Limb (tissue), 2 donors: ENCODE measurements around the gene LDLRAD4.

Experiments used
- DNase-seq, 2 donors: peaks; one replicate each; pipeline ENCODE4 v3.0.0-alpha.2; 2016; ENCODE audit errors: extremely low spot score in 2 of 2

Gene LDLRAD4

GRCh38 chr18:13545514-13545913 lies 327.0 kb downstream of the LDLRAD4 start:
- no peak for DNase-seq

DNA sequence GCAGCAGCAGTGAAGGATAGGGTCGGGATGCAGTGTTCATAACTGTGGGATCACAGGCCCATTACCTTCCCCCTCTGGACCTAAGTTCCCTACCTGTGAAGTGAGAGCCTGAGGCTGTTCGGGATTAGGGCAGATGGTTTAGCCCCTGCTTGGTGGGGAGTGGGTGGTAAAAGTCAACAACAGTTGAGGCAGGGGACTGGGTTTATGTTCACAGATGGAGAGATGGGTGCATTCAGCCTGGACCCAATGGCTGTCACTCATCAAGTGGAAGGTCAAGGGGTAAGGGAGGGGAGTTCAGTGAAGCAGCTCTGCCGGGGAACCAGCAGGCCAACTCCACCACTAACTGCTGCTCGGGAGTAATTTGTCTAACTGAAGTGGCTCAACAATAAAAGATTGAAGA lies 327.4 kb downstream of the LDLRAD4 start:
- DNase-seq = no peak

GRCh38 chr18:13546638-13547037 lies 328.1 kb downstream of the LDLRAD4 start:
- no peak for DNase-seq

GRCh38 chr18:13547347-13547746 lies 328.8 kb downstream of the LDLRAD4 start:
- no peak for DNase-seq

DNA sequence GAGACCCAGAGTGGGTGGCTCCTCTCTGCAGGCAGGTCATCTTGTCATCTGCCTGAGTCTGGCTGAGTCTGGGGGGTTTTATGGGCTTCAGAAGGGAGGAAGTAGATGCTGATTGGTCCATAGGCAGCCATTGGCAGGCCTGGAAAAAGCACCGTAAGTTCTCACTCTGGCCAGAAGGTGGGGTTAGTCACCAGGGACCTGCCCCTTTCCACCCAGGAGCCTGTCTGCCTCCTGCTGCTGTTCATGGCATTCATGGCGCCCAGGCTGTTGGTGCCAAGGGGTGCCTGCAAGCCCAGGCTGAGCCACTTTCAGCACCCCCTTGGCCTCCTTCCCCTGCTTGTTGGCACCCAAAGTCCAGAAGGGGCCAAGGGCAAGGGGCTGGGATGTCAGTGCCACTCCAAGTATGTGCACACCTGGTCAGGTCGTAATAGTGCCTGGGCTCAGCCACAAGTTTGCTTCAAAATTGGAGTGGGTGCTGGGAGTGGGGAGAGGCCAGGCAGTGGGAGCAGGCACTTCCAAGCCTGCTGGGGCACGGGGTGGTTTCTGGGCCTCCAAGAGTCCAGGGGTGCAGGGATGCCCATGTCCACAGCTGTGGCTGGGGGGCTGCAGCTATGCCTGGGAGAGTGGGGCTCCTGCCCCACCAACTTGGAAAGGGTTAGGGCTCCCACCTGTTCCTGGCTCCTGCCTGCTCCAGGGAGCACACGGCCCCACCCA lies 329.7 kb downstream of the LDLRAD4 start:
- no peak for DNase-seq

DNA sequence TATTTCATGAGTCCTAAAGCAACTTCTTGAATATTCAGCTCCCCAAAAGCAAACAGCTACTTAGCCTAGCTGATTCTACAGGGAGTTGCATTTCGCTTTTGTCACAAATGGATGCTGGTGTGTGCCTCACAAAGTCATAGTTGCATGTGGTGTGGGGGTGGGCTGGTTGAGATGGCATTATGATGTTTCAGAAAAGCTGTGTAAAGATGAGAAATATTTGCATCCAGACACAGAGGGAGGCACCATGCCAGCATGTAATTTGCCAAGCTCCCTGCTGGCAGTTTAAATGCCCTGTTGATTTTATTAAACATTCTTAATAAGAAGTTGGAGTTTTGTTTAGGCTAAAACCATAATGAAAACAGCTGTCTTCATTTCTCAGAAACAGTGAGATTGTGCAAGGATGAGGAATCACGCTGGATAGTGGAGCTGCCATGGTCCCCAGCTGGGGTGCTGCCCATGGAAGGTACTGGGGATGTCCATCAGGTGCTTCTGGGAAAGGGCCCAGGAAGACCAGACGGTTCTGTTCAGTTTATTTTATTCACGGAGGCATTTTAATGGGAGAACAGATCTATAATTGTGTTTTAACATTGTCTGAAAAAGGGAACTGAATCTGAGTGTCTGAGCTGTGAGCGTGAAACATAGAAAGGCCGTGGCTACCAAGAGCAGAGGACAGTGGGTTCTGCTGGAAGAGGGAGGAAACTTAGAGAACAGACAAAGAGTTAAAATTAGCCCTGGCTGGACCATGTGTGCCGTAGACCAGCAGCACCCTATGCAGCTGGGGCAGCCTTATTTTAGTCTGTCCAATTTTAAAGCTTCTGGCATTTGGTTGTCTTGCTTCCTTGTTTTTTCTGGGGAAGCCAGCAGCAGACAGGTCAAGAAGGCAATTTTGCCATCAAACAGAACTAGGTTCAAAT lies 330.7 kb downstream of the LDLRAD4 start:
- no peak for DNase-seq

DNA sequence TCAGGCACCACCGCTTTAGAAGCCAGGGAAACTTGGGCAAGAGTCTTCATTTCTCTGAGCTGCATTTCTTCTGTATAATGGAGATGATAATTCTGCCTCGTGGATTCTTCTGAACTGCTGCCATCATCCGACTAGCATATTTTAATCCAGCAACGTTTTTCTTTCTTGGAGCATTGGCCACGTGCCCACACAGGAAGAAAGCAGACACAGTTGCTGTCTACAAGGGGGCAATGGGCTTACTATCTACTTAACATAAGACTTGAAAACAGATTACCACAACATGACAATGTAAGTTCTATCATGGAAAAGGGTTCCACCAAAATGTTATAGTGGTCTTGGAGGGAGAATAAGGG lies 331.3 kb downstream of the LDLRAD4 start:
- peak in 1 of 2 donors; percentile 51 for DNase-seq

DNA sequence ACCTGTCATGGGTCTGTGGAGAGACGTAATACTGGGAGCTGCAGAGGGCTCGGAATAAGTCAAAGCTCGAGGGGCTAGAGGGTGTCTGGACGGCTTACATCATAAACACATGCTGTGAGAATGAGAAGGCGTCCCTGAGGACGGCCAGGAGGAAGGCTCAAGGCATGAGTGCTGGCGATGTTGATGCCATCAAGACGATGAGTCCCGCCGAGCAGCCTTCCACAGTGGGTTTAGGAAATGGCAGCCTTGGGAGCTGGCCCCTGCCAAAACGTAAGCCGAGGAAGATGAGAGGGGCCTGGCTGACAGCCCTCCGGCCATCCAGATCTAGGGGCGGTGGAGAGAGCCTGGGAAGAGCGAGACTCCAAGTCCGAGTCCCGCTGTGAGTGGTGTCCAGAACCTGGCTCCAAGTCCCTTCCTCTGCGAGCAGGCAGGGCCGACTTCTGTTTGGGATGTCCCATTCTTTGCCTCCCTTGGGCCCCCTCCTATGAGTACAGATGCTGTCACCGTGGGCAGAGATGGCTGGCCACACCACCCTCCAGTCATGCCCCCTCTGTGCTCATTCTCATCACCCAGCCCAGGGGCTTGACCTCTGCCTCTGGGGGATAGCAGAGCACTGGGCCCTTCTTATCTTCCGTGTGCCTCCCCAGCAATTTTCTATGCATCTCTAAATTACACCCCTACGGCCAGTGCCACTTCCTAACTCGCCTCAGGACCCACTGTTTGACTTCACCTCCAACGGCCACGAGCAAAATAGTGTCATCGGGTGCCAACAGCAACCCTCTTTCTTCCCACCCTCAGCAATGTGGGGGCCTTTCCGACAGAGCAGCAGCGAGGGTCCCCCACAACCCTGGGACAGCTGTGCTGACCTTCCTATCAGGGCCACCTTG lies 332.1 kb downstream of the LDLRAD4 start:
- DNase-seq = no peak

DNA sequence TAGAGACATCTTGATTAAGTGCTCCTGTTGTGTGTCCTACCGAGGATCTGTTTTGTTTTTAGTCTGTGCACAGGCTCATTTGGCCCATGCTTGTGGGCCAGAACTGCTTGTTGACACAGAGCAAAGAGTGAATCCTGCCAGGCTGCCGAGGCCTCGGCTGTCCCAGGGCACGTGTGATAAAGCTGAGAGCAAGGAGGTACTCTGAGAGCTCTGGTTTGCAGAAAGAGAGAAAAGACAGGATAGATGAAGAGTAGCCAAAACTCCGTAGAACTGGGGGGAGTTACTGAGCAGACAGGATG lies 332.7 kb downstream of the LDLRAD4 start:
- DNase-seq = no peak

DNA sequence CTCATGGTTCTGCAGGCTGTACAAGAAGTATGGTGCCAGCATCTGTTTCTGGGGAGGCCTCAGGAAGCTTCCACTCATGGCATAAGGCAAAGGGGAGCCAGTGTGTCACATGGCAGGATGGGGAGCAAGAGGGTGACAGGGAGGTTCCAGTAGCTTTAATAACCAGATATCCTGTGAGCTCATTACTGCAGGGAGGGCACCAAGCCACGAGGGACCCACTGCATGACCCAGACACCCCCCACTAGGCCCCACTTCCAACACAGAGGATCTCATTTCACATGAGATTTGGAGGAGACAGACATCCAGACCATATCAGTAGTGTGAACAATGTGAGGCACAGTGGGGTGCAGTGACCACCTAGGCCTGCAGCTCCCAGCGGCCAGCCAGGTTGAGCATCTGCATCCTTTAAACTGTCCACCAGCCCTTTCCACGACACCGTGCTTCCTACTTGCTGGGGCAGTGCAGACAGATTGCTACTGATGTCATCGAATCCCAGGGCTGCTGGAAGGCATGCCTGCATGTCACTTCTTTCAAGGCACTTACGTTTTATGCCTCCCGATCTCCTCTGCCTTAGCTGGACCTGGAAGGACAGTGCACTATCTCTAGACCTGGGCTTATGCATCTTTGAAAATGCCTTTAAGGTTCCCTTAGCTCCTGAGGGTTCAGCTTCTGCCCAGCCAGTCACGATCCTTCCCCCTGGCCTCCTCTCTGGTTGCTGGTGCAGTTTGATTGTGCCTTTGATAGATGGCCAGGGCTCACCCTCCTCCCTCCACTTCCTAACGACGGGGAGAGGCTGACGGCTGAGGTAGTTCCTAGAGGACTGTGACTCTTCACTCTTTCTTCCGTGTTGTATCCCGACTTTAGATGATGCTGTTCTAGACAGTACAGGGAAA lies 333.5 kb downstream of the LDLRAD4 start:
- DNase-seq = no peak

- DNase-seq = peak in 1 of 2 donors; percentile 12
Observed at GRCh38 chr18:13553449-13553848, 334.9 kb downstream of the LDLRAD4 start.

GRCh38 chr18:13555192-13555591 lies 336.6 kb downstream of the LDLRAD4 start:
- no peak for DNase-seq

DNA sequence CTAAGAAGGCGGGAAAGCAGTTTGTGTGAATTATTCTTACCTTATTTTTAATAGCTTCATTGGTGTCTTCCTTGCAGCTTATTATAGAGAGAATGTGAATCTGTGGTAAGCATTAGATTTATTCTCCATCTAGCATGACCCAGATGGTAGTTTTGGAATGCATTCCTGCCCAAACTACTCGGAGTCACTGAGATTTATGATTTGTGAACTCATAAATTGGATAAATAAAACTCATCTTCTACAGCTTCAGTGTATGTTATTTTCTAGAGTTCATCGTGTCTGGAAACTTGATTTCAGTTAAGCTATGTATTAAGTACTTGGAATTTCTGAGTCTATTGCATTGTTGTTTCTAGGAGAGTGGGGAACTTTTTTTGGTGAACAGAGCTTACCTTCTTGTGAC lies 337.3 kb downstream of the LDLRAD4 start:
- DNase-seq = no peak

- no peak for DNase-seq
Observed at GRCh38 chr18:13556502-13556901, 337.9 kb downstream of the LDLRAD4 start.

- DNase-seq = no peak
Observed at GRCh38 chr18:13558124-13558523, 339.6 kb downstream of the LDLRAD4 start.

- no peak for DNase-seq
Observed at GRCh38 chr18:13558790-13559189, 340.2 kb downstream of the LDLRAD4 start.

- peak in 1 of 2 donors; percentile 8 for DNase-seq
Observed at GRCh38 chr18:13559754-13560153, 341.2 kb downstream of the LDLRAD4 start.

GRCh38 chr18:13560306-13560705 lies 341.7 kb downstream of the LDLRAD4 start:
- DNase-seq = peak in 1 of 2 donors; percentile 4

GRCh38 chr18:13562494-13563029 lies 344.0 kb downstream of the LDLRAD4 start:
- DNase-seq = peak in 1 of 2 donors; percentile 49

GRCh38 chr18:13563390-13563805 lies 344.8 kb downstream of the LDLRAD4 start:
- DNase-seq = no peak

DNA sequence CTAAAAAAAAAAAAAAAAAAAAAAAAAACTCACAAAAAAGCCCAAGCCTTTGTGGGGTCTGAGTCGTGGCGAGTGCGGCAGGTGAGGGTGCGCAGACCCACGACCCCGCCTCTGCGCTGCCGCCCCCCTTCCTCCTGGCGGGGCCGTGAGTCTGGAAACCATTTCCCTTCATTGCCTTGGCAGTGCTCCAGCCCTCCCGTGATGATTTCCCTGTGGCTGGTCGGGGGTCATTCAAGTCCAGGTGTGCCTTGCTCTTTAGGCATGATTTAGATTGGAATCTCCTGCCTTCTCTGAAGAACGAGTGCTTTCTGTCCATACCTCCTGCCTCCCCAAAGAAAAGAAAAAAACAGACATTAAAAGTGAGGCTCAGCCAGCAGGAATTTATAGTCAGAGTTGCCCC lies 346.0 kb downstream of the LDLRAD4 start:
- peak in 1 of 2 donors; percentile 60 for DNase-seq
